Hypothalamus (tissue), 51 donors: ENCODE measurements around the gene KIAA1549.
A peak's percentile ranks its signal among the peaks of the same experiment; 100 is the strongest.

Source experiments
- DNase-seq, 51 donors: peaks; one replicate each; lab custom pipeline; 2025; lab: John Stamatoyannopoulos, UW

Gene KIAA1549

DNA sequence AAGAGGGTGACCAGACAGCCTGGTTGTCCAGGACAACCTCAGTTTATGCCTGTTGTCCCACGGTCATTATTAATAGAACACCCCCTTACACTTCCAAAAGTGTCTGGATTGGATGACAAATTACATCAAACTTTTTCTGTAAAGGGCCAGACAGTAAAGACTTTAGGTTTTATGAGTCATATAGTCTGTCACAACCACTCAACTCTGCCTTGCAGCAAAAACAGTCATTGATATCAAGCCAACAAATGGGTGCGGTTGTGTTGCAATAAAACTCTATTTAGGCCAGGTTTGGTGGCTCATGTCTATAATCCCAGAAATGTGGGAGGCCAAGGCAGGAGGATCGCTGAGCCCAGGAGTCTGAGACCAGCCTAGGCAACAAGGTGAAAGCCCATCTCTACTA lies 116.5 kb downstream of the KIAA1549 start:
- DNase-seq, result peak in 1 of 51 donors; percentile 16

DNA sequence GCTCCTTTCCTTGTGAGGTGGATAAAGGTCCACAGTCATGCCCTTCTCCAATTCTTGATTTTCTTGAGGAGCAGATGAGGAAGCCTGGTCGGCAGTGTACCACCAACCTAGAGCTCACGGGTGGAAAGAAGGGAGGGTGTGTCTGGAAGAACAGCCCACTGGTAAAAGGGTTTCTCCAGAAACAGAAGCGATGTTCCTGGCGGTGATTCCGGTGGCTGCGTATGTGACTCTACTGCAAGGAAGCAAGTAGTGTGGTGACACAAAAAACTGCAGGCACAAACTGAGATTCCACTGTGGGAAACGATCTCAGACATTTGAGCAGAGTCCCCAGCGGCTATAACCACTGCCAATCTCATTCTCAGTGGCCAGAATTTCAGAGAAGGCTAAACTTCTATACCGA lies 117.3 kb downstream of the KIAA1549 start:
- no peak for DNase-seq

DNA sequence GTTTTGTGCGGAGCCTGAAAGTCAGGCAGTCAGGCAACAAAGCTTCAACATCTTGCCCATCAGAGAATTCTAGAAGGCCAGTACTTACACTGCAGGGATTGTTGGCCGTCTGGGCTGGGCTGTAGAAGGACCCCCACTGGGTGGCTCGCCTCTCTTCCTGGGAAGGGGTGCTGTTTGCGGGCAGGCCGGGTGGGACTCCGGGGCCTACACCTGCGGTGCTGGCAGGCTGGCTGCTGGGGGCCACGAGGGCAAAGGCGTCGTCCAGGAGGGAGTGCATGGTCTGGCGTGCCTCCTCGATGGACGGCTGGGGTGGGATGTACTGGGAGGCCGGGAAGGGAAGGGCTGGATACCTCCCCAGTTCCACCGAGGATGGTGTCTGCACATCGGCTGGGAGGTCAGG lies 120.1 kb downstream of the KIAA1549 start:
- no peak for DNase-seq

DNA sequence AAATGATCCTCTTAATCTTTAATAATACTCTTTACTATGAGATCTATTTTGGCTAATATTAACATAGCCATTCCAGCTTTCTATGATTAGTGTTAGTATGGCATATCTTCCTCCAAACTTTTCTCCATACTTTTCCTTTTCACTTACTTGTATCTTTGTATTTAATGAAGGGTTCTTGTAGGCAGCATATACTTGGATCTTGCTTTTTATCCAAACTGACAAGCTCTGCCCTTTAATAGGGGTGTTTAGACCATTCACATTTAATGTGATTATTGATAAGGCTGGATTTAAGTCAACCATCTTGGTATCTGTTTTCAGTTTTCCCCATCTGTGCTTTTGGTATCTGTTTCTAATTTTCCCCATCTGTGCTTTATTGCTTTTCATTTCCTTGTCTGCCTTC lies 123.5 kb downstream of the KIAA1549 start:
- no peak for DNase-seq

DNA sequence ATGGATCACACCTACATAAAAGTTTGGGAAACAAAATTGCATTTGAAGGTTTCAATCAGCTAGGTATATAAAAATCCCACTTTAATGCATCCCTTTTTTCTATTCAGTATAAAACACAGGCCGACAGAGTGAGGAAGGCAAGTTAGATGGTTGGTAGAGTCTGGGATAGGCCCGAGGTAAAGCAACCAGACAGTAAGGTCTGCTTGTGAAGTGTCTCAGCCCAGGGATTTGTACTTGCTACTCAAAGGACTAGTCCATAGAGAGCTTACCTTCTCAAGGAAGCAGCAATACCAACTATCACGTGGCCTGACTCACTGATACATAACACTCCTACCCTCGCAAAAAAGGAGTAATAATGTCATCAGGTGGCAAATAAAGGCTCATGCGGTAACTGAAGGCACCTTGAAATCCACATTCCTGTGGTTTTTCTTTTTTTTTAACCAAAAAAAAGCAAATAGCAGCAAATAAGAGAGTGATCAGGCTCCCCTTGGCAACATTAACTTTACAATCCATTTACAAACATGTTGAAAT lies 127.0 kb downstream of the KIAA1549 start:
- DNase-seq, result no peak

DNA sequence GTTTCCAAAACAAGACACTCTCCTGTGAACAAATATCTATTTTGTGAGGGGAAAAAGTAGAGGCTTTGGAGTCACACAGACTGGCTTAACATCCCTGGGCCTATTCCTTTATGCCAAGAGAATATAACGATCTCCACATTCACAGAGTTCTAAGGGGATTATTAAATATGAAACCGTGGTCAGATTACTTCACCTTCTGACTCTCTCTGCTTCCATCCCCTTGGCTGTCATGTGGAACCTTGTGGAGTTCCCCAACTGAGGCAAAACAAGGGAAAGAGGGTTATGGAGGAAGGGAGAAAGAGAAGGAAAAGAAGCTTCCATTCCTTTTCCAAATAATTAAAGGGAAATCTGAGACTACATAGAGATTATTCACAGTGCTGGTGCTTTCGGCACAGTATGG lies 127.7 kb downstream of the KIAA1549 start:
- no peak for DNase-seq

DNA sequence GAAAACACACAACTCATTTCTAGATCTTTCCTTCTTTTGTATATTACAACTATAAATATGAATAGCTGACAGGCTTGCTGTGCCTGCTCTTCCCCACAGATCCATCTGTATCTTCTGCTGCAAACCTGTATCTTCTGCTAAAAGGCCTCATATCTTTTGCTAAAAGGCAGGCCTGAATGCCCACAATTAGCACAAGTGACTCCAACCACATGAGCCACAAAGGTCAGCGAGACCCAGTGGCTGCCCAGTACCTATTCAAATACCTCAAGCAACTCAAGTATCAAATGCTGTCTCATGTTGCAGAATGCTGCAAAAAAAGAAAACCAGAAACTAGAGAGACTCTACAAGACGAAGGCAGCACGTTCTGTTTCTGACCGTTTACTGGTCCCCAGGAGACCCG lies 128.7 kb downstream of the KIAA1549 start:
- DNase-seq, result no peak

DNA sequence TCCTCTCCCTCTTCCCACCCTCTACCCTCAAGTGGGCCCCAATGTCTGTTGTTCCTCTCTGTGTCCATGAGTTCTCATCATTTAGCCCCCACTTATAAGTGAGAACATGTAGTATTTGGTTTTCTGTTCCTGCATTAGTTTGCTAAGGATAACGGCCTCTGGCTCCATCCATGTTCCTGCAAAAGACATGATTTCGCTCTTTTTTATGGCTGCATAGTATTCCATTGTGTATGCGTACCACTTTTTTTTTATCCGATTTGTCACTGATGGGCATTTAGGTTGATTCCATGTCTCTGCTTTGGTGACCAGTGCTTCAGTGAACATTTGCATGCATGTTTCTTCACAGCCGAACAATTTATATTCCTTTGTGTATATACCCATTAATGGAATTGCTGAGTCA lies 131.5 kb downstream of the KIAA1549 start:
- DNase-seq, result no peak

DNA sequence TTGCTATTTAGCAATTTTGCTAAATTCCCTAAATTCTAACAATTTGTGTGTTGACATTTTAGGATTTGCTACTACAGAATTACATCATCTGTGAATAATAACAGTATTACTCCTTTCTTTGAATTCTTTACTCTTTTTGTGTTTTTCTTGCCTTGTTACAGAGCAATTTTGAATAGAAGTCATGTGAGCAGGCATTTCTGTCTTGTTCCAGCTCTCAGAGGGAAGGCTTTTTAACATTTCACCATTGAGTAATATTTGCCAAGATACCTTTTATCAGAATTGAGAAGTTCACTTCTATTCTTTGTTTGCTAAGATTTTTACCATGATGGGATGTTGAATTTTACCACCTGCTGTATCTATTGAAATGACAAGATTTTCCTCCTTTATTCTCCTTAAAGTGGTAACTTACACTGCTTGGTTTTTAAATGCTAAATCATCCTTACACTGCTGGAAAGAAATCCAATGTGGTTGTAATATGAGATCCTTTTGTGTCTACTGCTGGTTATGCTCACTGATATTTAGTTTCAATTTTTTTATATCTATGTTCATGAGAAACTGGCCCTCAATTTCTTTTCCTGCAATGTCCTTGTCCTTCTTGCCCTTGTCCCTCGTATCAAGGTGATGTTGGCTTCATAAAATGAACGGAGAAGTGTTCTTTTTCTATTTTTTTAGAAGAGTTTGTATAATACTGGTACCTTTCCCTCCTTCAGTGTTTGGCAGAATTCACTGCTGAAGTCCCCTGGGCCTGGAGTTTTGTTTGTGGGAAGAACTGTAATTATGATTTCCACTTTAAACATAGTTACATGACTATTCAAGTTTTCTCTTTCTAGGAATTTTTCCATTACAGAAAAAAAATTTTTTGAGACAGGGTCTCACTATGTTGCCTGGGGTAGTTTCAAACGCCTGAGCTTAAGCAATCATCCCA lies 132.9 kb downstream of the KIAA1549 start:
- DNase-seq, result no peak

DNA sequence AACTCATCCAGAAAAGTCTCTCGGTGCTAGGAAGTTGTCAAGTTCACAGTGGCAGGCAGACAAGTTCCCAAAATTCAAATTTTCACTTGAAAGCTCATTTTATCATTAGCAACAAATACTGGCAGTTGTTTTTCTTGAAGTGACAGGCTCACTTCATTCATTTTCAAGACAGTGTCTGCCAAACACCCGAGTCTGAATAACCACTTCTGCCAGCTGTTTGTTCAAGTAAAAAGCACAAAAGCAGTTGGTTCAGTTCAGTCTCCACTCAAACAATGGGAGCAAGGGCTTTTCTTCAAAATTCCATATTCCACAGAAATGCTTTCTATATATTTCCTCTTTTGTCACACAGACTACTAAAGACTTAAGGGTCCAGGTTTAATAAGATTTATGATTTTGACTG lies 135.5 kb downstream of the KIAA1549 start:
- no peak for DNase-seq

DNA sequence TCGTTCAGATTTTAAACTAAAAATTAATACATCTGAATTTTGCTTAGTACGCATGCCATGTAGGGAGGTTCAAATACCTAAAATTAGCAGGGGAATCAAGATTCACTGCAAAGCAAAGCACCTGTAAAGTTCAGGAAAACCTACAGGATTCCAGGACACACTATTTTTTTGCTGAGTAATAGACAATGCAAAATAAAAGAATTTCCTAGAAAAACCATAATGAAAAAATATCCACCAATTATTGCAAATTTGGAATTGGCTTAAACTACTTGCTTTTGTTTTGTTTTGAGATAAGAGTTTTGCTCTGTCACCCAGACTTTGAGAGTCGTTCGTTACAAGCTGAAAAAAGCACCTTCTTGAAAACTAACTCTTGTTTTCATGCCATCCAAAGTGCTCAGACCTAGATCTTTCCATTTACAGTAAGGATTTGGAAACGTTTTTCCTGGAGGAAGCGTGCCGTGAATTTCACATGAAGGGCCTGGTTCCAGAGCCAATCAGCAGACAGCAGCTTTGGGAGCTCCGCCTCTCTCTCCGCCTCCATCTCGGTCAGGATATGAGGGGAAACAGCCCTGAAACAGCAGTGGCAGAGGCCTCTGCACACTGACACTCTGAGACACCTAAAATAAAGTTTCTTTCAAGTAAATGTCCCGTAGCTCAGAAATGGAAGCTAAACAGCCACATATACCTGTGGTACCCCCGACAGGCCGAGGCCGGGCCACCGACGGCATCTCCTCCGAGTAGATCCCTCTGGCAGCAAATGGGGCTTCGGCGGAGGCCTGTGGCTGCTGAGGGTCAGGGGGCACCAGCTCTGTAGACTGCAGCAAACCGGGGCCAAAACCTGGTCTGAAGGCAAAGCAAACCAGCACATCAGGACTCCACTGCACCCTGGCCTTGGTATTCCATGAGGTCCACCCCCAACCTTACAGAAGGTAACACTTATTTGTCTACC lies 137.3 kb downstream of the KIAA1549 start:
- no peak for DNase-seq

DNA sequence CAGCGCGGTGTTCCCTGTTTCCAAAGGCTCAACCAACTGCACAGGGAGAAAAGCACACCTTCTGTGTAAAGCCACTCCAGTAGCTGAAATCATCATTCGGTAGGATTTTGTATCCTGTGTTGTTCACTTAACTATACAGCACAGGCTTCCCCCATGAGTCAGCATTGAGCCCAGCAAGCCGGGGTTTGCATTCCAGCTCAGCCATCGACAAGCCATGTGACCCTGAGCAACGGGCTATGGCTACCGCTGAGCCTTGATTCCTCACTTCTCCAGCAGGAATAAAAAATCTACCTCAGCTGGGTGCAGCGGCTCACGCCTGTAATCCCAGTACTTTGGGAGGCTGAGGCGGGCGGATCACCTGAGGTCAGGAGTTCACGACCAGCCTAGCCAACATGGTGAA lies 139.1 kb downstream of the KIAA1549 start:
- DNase-seq, result no peak

DNA sequence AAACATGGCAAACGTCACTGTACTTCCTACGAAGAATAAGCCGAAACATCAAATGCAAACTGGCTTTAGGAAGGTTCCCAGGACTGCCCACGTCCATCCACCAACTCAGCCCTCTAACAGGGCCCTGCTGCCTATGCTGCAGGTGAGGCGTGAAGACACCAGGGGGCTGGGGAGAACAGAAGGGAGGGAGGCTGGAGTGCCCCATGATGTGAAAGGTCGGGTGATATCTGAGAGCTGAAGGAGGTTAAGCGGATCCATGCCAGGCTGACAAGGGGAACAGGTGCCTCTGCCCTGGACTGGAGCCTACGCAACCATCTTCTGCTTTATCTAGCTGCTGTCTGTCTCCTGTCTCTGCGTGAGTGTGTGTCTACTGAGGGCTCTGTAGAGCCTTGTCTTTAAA lies 143.0 kb downstream of the KIAA1549 start:
- no peak for DNase-seq

DNA sequence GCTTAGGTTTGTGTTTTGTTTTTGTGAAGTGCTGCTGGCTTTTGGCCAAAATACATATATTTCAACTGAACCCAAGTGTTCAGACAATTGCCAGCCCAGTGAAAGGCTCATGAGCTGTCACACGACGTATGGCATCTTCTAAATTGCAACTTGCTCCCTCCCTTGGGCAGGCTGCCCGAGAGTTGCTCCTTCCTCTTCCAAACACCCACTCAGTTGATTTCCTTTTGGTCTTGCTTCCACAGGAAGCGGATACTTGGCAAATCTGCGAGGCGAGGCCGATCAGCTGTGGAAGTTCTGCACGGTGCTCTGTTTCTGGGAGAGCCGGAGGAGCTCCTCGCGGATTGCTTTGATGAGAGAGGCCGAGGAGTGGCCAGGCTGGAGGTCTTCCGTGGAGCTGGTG lies 143.6 kb downstream of the KIAA1549 start:
- DNase-seq, result no peak

DNA sequence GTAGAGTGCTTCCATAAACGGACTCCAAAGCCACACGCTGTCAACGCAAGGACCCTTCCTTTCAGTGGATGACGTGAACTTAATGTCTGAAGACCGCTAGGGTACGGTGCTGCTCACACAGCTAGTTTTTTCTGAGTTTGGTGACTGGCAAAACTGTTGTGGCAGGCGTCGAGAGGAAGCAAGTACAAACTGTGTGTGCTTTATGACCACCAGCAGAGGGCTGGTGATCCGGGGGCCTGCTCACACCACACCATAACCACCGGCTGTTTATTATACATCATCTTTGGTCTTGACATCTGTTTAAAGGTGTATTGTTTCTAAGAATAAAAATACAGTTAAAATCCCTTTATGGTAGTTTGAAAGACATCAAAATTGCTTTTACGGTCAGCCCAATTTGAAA lies 146.1 kb downstream of the KIAA1549 start:
- no peak for DNase-seq

DNA sequence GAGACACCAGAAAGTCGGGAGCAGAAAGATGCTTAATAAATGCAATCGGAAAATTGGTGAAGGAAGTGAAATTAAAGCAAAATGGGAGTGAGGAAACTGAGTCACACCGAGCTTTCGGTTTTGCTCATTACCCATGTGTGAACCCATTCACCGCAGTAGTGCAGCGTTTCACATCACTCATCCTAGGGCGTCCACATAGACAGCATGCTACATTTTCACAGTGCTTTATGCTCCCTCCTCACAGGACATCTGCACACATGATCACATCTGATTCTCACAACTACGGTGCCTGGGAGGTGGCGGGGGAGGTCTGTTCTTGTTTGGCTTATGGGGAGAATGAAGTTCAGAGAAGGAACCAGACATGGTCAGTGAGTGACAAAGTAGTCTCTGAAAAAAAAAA lies 146.6 kb downstream of the KIAA1549 start:
- no peak for DNase-seq

DNA sequence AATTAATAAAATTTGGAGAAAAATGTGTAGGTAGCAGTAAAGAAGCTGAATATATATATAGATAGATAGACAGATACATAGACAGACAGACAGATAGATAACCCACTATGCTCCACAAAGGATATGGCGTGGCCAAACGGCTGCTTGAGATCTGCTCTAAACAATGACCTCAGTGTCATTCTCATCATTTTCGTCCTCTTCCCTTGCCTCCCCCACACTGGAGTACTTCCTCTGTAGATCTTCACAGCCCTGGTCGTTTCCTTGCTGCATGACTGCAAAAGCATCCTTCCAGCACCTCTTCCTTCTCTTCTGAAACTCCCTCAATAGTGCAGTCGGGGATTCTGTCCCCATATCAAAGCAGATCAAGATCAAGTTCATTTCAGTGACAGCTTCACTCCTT lies 147.6 kb downstream of the KIAA1549 start:
- DNase-seq, result no peak

DNA sequence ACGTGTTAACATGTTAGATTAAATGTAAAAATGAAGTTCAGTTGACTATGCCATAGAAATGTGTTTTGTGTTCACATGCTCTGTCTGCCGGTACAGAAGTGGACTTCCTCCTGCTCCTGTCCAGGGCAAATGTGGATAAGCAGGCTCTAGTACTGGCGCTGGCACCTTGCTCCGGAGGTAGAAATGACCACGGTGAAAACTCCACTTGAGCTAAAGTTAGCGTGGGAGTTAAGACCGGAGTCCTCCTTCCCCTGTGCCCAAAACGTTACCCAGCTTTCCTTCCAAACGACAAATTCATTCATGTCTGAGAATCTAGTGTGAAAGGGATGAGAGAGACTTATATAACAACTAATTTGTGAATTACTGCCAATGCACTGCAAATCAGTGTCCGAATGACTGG lies 148.2 kb downstream of the KIAA1549 start:
- no peak for DNase-seq

DNA sequence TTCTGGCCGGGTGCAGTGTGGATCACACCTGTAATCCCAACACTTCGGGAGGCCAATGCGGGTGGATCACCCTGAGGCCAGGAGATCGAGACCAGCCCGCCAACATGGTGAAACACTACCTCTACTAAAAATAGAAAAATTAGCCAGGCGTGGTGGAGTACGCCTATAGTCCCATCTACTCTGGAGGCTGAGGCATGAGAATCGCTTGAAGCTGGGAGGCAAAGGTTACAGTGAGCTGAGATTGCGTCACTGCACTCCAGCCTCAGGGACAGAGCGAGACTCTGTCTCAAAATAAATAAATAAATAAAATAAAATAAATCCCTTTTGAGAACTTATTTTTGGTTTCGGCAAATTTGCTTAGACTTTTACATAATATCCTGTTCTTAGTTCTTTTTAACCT lies 151.9 kb downstream of the KIAA1549 start:
- no peak for DNase-seq

DNA sequence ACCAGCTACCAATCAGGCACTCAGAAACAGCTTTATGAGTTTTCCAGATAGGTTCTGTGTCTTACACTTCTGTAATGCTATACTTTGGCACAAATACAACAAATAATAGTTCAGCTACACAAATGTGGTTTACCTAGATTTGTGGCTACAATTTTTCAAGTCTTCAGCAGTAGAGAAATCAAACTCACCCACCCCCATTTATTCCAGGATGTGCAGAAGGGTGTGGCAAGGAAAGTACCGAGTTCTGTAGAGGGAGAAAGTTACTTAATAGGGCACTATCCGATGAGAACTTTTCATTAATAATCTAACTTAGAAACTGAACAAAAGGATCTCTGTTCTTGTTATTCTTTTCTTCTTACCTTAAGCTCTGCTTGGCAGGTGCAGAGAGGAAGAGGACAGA lies 152.9 kb downstream of the KIAA1549 start:
- no peak for DNase-seq

DNA sequence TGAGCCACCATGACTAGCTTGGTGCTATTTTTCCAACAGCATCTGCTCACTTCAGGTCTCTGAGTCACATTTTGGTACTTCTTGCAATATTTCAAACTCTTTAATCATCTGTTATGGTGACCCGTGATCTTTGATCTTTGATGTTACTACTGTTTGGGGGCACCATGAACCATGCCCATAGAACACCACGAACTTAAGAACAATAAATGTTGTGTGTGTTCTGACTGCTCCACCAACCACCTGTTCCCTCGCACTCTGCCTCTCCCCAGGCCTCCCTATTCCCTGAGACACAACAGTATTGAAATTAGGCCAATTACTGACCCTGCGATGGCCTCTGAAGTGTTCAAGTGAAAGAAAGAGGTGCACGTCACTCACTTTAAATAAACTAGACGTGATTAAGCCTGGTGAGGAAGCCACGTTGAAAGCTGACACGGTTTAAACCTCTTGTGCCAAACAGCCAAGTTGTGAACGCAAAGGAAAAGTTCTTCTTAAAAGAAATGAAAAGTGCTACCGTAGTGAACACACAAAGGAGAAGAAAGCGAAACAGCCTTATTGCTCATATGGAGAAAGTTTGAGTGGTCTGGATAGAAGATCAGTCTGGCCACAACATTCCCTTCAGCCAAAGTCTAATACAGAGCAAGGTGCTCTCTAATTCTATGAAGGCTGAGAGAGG lies 156.0 kb downstream of the KIAA1549 start:
- DNase-seq, result no peak
